Measurements from ENCODE around the gene XYLB. TPM values are rescaled to one million over a fixed set of nuclear protein-coding genes. Genes with fewer than 3 reads are reported as not detected.
"Not testable (repeated sequence)": the region's sequence is repeated elsewhere in the genome, so short reads cannot be mapped to it uniquely, and the experiment has no call there.

The XYLB gene
- total RNA-seq, 1 experiment from 2014 or later: 11.2 TPM

- Histone ChIP-seq H3K4me2 (ENCODE audit: low read length) (no peak overlapping the region), H3K4me3 (ENCODE audit: low read length) (no peak overlapping the region), H3K79me2 (ENCODE audit: low read length) (no peaks in the 10 kb centered on the region), H4K20me1 (ENCODE audit: low read length) (no peaks in the 10 kb centered on the region), H3K4me1 (ENCODE audit: insufficient read depth, low read length) (no peaks in the 10 kb centered on the region), H3K36me3 (ENCODE audit: low read depth, low read length) (no peaks in the 10 kb centered on the region), H3K27ac (ENCODE audit: low read length) (no peak overlapping the region), H3K9ac (ENCODE audit: low read length) (no peak overlapping the region), H3K27me3 (ENCODE audit: low read length) (no peaks in the 10 kb centered on the region), H3K9me3 (ENCODE audit: low read length) (no peaks in the 10 kb centered on the region), H3F3A (ENCODE audit: low read length, unreplicated experiment) (no peaks in the 10 kb centered on the region), H3K9me2 (replicated peaks; ENCODE audit: low read length) (no peaks in the 10 kb centered on the region), H2AFZ (ENCODE audit: low read length) (no peak overlapping the region)
- TF ChIP-seq EZH2 (IDR thresholded peaks at IDR 0.05; ENCODE audit: low read length, unreplicated experiment) (no peak), EZH2phosphoT487 (IDR thresholded peaks at IDR 0.05; ENCODE audit: borderline replicate concordance, low read length) (no peak), CTCF (conservative IDR thresholded peaks at IDR 0.05; ENCODE audit: low read depth, low read length) (no peak)
- ChIA-PET CTCF (no interaction called here), POLR2A (ENCODE audit: unreplicated experiment) (no interaction called here)
- intact Hi-C loops (cut with micrococcal nuclease): no loop called here
- no TSS peak for BruUV-seq (replicated peaks)
- DNase-seq (no peak), ATAC-seq (no peak)
These were observed 75.2 kb downstream of the XYLB start for GRCh38 chr3:38421679-38422336.

- POLR2A ChIA-PET (ENCODE audit: unreplicated experiment); H3K9ac ChIP-seq (ENCODE audit: low read length); H3K9me2 ChIP-seq (replicated peaks; ENCODE audit: low read length); H3K4me2 ChIP-seq (ENCODE audit: low read length); CTCF ChIA-PET; H3K27me3 ChIP-seq (ENCODE audit: low read length); intact Hi-C loops (cut with micrococcal nuclease); H3F3A ChIP-seq (ENCODE audit: low read length, unreplicated experiment); H3K27ac ChIP-seq (ENCODE audit: low read length); H3K36me3 ChIP-seq (ENCODE audit: low read depth, low read length); H3K4me1 ChIP-seq (ENCODE audit: insufficient read depth, low read length); ATAC-seq; H2AFZ ChIP-seq (ENCODE audit: low read length); H3K79me2 ChIP-seq (ENCODE audit: low read length); H3K9me3 ChIP-seq (ENCODE audit: low read length); BruUV-seq (replicated peaks); H3K4me3 ChIP-seq (ENCODE audit: low read length); H4K20me1 ChIP-seq (ENCODE audit: low read length): not testable (repeated sequence)
- DNase-seq: peak; percentile 34
These were observed 80.3 kb downstream of the XYLB start for GRCh38 chr3:38426798-38427426.

GRCh38 chr3:38432871-38433658, 86.5 kb downstream of the XYLB start:
- H3K9ac ChIP-seq (ENCODE audit: low read length); CTCF ChIA-PET; H3K79me2 ChIP-seq (ENCODE audit: low read length); H3K4me3 ChIP-seq (ENCODE audit: low read length); H3F3A ChIP-seq (ENCODE audit: low read length, unreplicated experiment); intact Hi-C loops (cut with micrococcal nuclease); H3K36me3 ChIP-seq (ENCODE audit: low read depth, low read length); ATAC-seq; DNase-seq; H3K9me2 ChIP-seq (replicated peaks; ENCODE audit: low read length); H3K27ac ChIP-seq (ENCODE audit: low read length); BruUV-seq (replicated peaks); H3K27me3 ChIP-seq (ENCODE audit: low read length); H2AFZ ChIP-seq (ENCODE audit: low read length); H3K4me2 ChIP-seq (ENCODE audit: low read length); POLR2A ChIA-PET (ENCODE audit: unreplicated experiment); H3K4me1 ChIP-seq (ENCODE audit: insufficient read depth, low read length); H4K20me1 ChIP-seq (ENCODE audit: low read length): not testable (repeated sequence)
- peaks cover 23% of the 10 kb centered on the region; the same call in 1 of the 2 replicates for H3K9me3 ChIP-seq (ENCODE audit: low read length)

- DNase-seq; H3K9ac ChIP-seq (ENCODE audit: low read length); H3K4me3 ChIP-seq (ENCODE audit: low read length); H3K27ac ChIP-seq (ENCODE audit: low read length); ATAC-seq; BruUV-seq (replicated peaks); H3F3A ChIP-seq (ENCODE audit: low read length, unreplicated experiment); H3K36me3 ChIP-seq (ENCODE audit: low read depth, low read length); H2AFZ ChIP-seq (ENCODE audit: low read length); CTCF ChIA-PET; H4K20me1 ChIP-seq (ENCODE audit: low read length); H3K9me2 ChIP-seq (replicated peaks; ENCODE audit: low read length); intact Hi-C loops (cut with micrococcal nuclease); H3K79me2 ChIP-seq (ENCODE audit: low read length); H3K4me1 ChIP-seq (ENCODE audit: insufficient read depth, low read length); POLR2A ChIA-PET (ENCODE audit: unreplicated experiment); H3K4me2 ChIP-seq (ENCODE audit: low read length); H3K27me3 ChIP-seq (ENCODE audit: low read length): not testable (repeated sequence)
- peaks cover 23% of the 10 kb centered on the region; the same call in 1 of the 2 replicates for H3K9me3 ChIP-seq (ENCODE audit: low read length)
These were observed 87.1 kb downstream of the XYLB start for GRCh38 chr3:38433661-38434060.

GRCh38 chr3:38438436-38439069, 92.0 kb downstream of the XYLB start:
- intact Hi-C loops (cut with micrococcal nuclease); BruUV-seq (replicated peaks): not testable (repeated sequence)

More at GRCh38 chr3:38438436-38439069, 92.0 kb downstream of the XYLB start:
- H3F3A ChIP-seq (ENCODE audit: low read length, unreplicated experiment); CTCF ChIA-PET; H4K20me1 ChIP-seq (ENCODE audit: low read length); ATAC-seq; H3K36me3 ChIP-seq (ENCODE audit: low read depth, low read length); H3K4me1 ChIP-seq (ENCODE audit: insufficient read depth, low read length); H3K9me3 ChIP-seq (ENCODE audit: low read length); H3K79me2 ChIP-seq (ENCODE audit: low read length); H3K27me3 ChIP-seq (ENCODE audit: low read length); H3K9ac ChIP-seq (ENCODE audit: low read length); H3K4me3 ChIP-seq (ENCODE audit: low read length); H3K27ac ChIP-seq (ENCODE audit: low read length); H3K9me2 ChIP-seq (replicated peaks; ENCODE audit: low read length); H2AFZ ChIP-seq (ENCODE audit: low read length); H3K4me2 ChIP-seq (ENCODE audit: low read length): not testable (repeated sequence)
- DNase-seq: peak; percentile 60
- POLR2A ChIA-PET (ENCODE audit: unreplicated experiment): interaction anchor here (0.7 kb wide), 1 partner anchor 84 kb away, joined by 4 read pairs; no protein-coding TSS in a partner anchor

Measured in PC-3 (cell line).